ENCODE data around the gene KIAA1217.
"Not testable (repeated sequence)": the region's sequence is repeated elsewhere in the genome, so short reads cannot be mapped to it uniquely, and the experiment has no call there.

Gene KIAA1217

DNA sequence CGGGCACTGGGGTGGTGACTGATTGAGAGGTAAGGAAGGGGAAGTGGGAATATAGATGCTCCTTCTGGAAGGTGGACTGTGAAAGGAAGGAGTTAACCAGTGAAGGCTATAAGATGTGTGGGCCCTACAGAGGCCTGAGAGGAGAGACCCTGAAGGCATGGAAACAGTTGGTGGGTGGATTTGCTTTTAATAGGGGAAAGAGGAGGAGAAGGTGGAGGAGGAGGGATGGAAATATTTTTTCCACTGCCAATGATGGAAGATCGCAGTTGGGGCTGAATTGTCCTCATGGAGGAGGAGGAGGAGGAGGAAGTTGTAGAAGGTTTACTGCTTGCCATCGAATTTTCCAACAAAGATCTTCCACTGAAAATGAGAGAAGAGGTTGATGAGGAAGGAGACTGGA lies 80.3 kb downstream of the KIAA1217 start:
- no peak for DNase-seq (ENCODE audit: low read depth in 1 of 2, low spot score in 1 of 2)

DNA sequence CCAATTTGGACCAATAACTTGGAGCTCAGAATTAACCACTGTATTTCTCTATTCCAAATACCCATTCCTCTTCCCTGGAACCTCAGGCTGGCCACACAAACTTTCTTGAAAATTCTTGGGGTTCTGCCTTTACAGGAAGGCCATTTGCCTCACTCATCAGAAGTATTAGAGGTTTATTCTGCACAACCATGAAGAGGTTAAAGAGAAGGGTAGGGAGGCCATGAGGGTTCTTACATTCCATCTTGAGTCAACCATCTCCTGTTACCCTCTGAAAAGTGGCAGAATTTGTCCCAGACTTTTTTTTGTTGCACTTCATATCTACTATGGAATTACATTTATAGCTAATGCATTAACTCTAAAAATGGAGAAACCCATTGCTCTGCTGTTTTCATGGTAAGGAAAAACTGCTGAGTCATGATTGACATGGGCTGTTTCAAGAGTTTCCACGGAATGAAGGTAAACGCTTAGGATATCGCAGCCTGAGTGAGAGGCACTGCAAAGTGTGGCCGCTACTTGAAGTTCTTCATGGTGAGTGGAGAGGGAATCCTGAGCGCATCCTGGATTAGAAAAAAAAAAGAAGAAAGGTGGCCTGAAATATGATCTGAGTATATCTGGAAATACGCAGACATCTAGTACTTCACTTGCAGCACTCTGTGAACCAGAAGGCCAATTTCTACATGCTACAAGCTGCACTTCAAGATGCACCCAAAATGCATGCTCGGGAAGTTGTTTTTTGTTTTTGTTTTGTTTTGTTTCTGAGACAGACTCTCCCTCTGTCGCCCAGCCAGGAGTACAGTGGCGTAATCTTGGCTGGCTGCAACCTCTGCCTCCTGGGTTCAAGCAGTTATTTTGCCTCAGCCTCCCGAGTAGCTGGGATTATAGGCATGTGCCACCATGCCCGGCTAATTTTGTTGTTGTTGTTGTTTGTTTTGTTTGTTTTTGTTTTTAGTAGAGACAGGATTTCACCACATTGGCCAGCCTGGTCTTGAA lies 83.7 kb downstream of the KIAA1217 start:
- DNase-seq (ENCODE audit: low read depth in 1 of 2, low spot score in 1 of 2): no peak

DNA sequence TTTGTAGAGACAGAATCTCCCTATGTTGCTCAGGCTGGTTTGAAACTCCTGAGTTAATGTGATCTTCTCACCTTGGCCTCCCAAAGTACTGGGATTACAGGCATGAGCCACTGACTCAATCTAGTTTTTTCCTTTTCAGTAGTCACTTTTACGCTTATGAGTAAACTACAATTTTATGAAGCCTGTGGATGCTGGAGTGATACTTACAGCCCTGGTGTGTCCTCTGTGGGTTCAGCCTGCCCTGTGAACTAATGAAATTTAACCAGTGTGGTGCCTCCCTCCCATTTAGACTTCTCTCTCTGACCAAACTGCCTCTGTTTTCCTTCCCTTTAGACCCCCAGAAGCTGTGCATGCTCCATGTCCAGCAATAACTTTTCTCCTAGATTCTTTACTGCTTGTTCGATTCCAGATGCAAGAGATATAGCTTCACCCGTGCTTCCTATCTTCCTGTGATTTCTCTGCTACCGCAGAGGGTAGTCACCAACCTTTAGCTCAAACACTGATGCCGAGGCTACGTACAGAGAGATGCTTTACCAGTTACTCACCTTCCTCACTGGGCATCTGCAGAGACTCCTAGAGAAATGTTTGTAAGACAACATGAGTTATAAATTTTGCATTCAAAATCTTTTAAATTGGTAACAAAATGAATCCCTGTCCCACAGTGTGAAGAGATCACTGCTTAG lies 90.8 kb downstream of the KIAA1217 start:
- no peak for DNase-seq (ENCODE audit: low read depth in 1 of 2, low spot score in 1 of 2)

DNA sequence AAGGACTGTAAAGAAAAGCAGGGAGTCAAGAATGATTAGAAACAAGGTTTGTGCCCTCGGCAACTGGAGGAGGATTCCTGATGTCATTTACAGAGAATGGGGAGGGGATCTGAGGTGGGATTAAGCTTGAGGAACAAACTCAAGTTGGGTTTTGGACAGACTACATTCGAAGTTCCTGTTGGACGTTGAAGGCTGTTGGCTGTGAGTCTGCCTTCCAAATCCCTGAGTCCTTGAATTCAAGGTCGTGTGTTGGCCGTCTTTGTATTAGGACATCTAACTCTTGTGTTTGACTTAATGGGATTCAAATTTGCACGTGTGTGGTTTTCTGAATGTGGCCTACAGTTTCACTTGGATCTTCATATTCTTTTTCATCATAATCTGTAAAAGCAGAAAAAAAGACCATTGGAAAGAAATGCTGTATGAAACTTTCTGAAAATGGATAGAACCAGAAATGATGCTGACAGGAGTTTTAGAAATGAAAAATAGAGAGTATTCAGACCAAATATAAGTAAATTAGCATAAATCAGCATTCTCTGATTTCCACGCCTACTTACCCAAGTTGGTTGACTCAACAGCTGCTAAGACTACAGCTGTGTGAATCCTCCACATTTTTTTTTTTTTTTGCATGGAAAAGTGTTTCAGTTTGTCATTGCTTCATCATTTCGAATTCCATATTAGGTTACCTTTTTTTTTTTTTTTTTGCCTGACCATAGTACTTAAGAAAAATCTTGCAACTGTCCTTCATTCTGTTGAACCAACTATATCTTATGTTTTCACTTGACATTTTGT lies 94.8 kb downstream of the KIAA1217 start:
- no peak for DNase-seq (ENCODE audit: low read depth in 1 of 2, low spot score in 1 of 2)

DNA sequence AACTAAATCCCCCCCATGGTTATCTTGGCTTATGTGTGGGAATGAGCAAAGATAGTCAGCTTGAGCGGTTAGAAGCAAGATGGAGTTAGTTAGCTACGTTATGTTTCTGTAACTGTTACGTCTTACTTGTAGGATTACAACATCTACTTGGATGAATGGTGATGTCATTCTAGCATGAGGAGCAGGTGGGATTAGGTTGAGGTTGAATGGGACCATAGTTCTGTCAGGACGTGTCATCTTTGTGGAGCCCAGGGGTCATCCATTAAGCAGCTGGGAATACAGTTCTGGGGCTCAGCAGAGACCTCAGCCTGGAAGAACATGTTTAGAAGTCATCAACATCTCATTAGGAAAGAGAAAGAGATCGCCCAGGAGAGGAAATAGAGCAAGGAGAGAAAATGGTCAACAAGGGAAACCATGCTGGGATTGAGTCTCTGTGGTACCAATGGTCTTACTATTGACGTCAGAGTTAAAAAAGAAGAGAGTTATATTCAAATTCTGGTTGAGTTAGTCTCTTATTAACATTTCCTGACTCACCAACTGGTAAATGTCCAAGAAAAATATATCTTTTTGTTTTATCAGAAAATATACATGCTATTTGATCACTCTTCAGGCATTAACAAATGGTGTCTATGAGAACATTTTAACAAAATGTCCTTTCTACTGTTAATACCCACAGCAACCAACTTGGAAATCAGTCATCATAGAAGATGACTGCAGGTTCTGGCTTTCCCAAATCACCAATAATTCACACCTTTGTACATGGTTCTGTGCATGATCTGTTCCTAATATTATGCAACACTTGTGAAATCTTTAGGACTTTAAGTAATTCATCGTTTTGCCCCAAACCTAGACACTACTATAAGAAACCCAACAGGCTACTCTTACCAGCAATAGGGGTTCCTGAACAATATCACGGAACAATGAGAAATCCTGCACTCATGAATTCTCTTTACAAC lies 96.9 kb downstream of the KIAA1217 start:
- DNase-seq (ENCODE audit: low read depth in 1 of 2, low spot score in 1 of 2): no peak

DNA sequence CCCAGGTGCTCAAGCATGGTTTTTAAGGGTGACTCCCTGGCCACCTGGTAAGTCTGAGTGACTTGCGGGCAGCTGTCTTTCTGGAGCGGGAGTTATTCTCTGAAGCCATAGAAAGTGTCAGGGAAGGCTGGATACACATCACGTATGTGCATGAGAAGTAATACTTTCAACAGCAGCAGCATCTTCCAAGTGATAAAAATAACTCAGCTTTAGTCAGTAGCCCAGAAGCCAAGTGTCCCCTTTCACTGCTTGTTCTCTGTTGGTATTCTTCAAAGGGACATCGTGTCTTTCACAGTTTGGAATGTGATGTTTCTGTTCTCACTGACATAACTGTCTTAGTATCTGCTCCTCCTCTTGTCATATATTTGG lies 97.6 kb downstream of the KIAA1217 start:
- no peak for DNase-seq (ENCODE audit: low read depth in 1 of 2, low spot score in 1 of 2)

DNA sequence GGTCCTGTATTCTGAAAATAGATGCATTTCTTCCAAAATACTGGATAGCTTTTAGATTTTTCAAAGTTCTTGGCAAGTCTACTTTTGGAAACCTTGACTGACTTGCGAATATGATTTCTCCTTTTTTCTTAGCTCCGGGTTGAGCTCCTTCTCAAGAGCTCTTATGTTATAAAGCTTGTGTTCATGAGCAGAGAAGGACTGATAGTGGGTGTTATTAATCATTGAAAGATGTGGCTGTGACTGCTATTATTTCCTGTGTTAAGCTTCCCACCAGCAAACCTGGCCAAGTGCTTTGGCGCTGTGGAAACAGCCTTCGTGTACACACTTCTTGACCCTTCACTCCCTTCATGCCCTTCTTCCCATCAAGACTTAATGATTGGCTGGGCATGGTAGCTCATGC lies 98.2 kb downstream of the KIAA1217 start:
- DNase-seq (ENCODE audit: low read depth in 1 of 2, low spot score in 1 of 2): no peak

DNA sequence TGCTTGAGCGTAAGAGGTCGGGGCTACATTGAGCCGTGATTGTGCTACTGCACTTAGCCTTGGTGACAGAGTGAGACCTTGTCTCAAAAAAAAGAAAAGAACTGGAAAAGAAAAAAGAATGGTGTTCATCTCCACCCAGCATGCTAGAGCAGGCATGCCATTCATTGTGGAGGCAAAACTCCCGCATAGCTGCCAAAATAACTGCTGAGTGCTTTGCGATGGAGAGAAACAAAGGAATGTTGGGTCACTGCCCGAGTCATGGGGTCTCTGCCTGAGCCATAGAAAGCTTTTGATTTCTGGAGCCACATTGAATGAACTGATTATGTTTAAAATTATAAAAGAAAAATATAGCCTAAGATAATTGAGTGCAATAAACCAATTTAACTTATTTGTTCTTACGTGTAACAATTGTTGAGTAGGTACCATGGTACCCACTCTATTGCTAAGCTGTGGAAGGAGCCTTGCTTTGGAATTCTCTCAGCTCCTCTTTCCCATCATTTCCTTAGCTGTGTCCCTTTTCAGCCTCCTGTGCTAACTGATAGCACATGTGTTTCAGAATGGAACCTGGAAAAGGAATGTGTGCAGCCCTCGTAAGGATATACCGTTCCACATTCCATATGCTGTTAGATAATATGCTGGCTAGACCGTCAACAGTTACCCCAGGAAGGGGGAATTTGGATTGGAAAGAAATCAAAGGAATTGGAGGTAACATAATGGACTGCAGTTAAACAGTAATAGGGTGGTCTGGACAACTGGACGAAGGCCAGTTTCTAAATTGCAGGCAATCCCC lies 99.0 kb downstream of the KIAA1217 start:
- no peak for DNase-seq (ENCODE audit: low read depth in 1 of 2, low spot score in 1 of 2)

DNA sequence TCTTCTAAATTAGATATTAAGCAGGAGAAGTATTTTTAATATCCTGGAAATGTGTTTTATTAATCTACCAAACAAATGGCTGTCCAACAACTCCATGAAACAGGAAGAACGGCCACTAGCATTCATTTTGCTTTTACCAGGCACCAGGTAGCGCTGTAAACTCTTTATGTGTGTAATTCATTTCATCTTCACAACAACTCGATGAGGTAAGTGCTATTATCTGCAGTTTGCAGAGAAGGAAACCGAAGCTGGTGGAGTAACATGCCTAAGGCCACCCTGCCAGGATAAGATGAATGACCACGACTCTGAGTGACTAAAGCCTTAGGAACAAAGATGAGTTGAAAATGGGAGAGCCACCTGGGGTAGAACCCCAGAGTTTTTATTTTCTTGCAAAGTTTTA lies 101.2 kb downstream of the KIAA1217 start:
- DNase-seq (ENCODE audit: low read depth in 1 of 2, low spot score in 1 of 2): no peak

DNA sequence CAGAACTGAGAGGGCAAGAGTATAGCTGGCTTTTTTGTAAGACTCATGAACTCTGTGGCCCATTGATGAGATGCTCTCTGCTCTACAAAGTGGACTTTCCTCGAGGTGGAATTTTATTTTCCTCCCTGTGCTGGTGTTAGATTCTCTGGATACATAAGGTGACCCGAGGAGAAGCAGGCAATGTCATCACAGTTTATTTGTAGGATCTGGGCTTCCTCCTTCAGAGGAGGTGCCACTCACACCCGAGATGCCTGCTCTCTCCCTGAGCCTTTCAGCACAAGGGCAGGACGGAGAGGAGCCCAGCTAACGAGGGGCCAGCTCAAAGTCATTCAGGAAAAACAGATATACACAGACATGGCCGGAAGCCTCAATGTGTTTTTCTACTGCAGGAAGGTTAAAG lies 103.0 kb downstream of the KIAA1217 start:
- no peak for DNase-seq (ENCODE audit: low read depth in 1 of 2, low spot score in 1 of 2)

DNA sequence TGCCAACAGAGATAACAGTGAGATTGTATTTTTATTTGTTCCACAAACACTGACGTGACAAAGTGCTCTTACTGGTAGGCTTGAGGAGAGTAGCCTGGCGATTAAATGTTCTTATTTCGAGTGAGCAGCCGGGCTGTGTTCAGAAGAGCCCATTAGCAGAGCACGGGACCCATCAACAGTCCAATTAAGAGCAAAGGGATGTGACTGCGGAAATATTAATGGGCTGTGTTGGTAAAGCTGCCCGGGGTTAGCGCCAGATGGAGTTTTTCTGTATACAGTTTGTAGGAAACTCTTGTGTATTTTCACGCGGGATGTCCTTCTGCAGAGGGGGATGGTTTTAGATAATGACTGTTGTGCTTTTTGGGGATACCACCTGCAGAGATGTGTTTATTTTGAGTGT lies 104.3 kb downstream of the KIAA1217 start:
- DNase-seq (ENCODE audit: low read depth in 1 of 2, low spot score in 1 of 2): no peak

DNA sequence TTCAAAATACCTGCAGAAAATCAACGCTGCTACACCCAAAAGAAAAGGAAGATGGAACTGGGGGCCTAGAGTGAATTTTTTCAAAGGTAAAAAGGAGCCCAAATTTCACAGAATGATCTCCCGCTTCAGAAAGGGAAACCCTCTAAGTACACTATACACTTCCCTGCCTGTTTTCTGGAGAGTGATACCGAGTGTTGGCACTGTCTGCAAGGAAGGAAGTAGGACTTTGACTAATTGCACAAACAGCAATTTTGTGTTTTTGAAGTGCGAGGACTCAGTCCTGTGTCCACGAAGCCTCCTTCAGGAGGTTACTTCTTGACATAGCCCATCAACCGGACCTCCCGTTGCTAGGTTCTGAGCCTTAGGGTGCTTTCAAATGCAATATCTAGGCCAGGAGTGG lies 106.3 kb downstream of the KIAA1217 start:
- DNase-seq (ENCODE audit: low read depth in 1 of 2, low spot score in 1 of 2): no peak

DNA sequence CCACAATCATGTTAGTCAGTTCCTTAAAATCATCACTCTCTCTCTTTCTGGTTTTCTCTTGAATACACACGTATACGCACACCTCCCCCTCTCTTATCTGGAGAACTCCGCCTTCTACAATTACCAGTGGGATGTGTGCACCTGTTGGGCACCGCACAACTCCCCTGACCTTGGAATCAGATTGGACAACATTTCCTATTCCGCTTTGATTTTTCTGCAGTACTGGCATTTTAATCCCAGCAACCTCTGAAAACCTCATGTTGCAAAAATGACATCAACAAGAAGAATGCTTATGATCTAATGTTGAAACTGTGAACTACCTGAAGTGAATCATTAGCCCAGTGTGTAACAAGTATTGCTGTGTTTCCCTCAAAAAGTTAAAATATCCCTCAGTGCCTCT lies 109.6 kb downstream of the KIAA1217 start:
- no peak for DNase-seq (ENCODE audit: low read depth in 1 of 2, low spot score in 1 of 2)

DNA sequence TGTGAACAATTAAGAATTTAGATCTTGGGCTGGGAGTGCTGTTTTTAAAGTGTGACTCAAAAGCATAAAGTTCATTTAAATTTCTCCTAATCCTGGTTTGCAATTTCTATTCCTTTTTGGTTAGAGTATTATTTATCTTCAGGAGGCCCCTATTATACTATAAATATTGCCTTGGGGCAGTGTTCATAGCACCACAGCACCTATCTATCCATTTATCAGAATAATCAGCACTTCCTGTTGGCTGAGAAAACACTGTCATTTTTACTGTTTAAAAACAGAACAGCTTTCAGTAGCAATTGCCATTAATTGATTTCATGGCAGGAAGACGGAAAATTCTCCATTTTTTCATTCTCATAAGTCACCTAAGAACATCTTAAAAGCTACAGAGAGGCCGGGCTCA lies 111.4 kb downstream of the KIAA1217 start:
- DNase-seq (ENCODE audit: low read depth in 1 of 2, low spot score in 1 of 2): no peak

DNA sequence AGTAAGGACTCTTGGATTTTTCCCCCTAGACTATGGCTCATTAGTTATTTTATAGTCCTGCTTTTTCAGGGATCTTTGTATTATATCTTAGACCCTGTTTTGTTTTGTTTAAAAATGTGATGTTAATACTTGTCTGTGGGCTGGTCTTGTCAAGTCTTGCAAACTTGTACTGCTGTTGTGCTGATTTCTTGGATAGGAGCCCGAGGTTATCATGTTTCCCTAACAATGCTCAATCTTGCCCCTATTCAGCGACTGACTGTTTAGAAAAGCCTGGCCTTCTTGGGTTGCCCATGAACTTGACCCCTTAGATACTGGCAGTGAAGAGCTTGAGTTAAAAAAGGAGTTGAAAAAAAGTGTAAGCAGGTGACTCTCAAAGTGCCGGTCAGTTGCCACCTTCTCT lies 115.7 kb downstream of the KIAA1217 start:
- no peak for DNase-seq (ENCODE audit: low read depth in 1 of 2, low spot score in 1 of 2)

DNA sequence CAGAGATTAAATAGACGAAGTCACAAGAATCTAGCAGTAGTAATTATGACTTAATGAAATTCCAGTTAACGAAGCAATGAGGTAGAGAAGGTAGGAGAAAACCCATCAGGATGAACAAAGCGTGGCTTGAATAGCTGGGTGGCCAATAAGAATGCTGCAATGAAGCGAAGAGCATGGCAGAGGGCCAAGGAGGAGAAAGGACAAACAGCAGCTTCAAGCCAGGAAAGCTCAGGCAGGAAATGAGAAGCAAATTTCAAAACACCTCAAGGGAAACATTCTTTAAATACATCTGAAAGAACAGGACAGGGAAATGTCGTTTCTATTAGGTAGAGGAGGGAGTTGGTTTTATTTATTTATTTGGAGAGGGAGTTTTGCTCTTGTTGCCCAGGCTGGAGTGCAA lies 122.5 kb downstream of the KIAA1217 start:
- DNase-seq (ENCODE audit: low read depth in 1 of 2, low spot score in 1 of 2): no peak

DNA sequence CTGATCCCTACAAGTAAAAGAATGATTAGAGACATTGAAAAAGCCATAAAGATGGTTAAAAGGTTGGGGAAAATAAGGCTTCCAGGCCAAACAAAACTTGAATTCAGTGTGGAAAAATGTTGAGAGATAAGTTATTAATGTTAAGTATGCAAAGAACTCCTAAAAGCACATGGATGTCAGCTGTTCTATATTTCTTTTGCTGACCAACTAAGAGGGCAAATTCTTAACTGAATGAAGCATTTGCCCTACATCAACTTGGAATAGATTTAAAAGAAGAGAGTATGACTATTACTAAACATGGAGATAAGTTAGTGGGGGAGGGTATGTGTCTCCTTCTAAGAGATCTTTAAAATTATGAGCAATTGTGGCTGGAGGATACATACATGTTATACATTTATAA lies 124.8 kb downstream of the KIAA1217 start:
- no peak for DNase-seq (ENCODE audit: low read depth in 1 of 2, low spot score in 1 of 2)

DNA sequence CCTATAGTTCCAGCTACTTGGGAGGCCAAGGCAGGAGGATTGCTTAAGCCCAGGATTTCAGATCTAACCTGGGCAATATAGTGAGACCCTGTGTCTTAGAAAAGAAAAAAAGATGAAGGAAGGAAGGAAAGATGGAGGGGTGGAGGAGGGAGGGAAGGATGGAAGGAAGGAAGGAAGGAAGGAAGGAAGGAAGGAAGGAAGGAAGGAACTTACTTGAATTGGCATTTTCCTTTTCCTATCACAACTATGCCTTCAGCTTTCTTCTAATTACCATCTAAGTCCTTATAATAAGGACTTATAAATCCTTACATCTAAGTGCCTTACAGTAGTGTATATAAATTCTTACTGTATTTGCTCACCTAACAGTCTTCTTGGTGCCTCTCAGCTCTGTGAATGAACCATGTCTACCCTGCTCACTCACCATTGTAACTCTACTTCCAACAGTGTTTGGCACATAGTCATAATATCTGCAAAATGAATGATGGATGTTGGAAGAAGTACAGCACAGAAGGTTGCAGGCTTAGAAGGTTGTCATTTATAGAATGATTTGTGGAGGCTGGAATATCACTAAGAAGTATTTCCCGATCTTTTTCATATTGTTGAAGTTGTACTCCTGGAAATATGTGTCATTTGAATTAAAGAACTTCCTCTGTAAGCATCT lies 125.5 kb downstream of the KIAA1217 start:
- DNase-seq (ENCODE audit: low read depth in 1 of 2, low spot score in 1 of 2): no peak

DNA sequence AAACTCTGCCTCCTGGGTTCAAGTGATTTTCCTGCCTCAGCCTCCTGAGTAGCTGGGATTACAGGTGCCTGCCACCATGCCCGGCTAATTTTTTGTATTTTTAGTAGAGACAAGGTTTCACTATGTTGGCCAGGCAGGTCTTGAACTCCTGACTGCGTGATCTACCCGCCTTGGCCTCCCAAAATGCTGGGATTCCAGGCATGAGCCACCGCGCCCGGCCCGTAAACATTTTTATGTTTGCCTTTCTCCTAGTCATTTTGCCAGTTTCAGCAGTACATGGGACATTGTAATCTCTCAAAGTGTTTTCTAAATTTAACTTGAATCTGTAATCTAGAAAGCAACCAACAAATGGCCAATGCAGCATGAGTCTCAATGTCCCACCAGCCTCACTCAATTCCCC lies 128.8 kb downstream of the KIAA1217 start:
- DNase-seq (ENCODE audit: low read depth in 1 of 2, low spot score in 1 of 2): not testable (repeated sequence)
